ENCODE measurements around the gene MPHOSPH10. TPM values are rescaled to one million over a fixed set of nuclear protein-coding genes. Genes with fewer than 3 reads are reported as not detected.
"Not testable (repeated sequence)": the region's sequence is repeated elsewhere in the genome, so short reads cannot be mapped to it uniquely, and the experiment has no call there.

Gene MPHOSPH10, protein sequence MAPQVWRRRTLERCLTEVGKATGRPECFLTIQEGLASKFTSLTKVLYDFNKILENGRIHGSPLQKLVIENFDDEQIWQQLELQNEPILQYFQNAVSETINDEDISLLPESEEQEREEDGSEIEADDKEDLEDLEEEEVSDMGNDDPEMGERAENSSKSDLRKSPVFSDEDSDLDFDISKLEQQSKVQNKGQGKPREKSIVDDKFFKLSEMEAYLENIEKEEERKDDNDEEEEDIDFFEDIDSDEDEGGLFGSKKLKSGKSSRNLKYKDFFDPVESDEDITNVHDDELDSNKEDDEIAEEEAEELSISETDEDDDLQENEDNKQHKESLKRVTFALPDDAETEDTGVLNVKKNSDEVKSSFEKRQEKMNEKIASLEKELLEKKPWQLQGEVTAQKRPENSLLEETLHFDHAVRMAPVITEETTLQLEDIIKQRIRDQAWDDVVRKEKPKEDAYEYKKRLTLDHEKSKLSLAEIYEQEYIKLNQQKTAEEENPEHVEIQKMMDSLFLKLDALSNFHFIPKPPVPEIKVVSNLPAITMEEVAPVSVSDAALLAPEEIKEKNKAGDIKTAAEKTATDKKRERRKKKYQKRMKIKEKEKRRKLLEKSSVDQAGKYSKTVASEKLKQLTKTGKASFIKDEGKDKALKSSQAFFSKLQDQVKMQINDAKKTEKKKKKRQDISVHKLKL
- 55.4 and 69.2 TPM in 2 replicates for total RNA-seq
- long read RNA-seq, transcript MPHOSPH10-205 (5 exons, 2,068 nt): minor isoform, 8 of 143 reads
- long read RNA-seq, transcript MPHOSPH10-201 (11 exons, 2,484 nt): major isoform, 30 of 143 reads
- long read RNA-seq, partial matches to known transcripts: 100 of 143 reads
- long read RNA-seq, other reads (novel, unspliced or antisense): 5 of 143 reads

DNA sequence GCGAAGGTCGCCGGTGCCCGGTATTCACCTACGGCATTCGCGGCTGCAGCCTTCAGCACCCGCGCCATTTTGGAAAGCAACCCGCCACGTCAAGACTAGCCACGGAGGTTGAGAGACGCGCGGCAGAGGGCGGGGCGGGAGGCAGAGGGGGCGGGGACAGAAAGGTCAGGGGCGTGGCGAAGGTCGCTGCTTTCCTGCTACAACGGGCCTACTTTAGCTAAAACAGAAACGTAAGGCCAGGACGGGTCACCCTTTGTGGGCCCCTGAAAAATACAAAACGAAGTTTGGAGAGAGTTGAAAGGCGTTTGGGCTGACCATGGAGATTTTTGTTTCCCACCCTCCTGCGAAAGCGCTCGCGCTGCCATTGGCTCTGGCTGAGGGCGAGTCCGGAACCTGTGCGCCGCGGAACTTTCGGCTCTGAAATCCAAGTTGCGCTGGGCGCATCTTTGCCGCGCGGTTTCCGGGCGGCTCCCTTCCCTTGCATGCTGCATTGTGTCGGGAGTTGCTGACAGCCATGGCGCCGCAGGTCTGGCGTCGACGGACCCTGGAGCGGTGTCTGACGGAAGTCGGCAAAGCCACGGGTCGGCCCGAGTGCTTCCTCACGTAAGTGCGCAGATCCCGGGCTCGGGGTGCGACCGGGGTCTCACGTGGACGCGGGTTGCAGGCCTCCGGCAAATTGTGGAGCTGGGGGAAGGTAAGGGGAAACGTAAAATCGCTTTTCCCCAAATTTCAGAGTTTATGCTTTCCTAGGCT, at the start of gene MPHOSPH10, which contains the start of gene MCEE:
Gene MPHOSPH10 (plus strand): TSS at position 483 of the 753 bp plus-strand sequence. CDS start 32 bp downstream, at position 515.
Gene MCEE (minus strand): TSS at position 78 of the 753 bp plus-strand sequence. CDS start 10 bp downstream, at position 68.
- H3K4me1 Mint-ChIP-seq (ENCODE audit: low read depth): peaks cover 6% of the 10 kb centered on the region
- no peaks in the 10 kb centered on the region for H3K27me3 Mint-ChIP-seq

DNA sequence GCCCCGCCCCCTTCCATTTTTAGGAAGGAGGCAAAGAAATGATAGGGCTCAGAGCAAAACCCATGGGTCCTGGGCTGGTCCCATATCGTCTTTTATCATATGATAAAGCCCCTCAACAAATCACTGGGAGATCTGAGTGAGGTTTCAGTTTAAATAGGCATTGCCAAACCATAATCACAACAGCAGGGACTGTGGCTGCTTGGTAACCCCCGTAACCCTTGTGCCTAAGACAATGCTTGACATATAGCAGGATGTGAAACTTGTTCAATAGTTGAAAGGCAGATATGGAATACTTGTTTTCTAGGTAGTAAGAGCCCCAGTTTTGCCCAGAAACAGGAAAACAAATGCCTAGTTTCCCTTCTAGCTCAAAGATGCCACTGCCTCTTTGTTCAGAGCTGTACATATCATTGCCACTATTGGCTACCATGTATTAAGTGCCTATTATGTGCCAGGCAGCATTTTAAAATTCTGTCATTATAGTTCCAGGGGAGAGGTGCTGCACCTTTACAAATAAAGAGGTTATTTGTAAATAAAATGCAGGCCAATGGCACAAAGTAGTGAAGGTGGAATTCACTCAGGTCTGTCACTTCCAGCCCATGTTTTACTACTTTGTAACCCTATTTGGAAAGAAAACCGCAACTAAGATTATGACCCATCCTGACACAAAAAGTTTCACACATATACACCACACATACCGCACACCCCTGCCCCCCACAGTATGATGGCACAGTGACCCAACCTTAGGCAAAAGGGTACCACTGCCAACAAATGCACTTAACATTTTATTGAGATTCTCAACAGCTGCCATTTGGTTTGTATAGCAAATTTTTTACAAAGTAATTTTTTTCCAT, 47.8 kb upstream of the MPHOSPH10 start:
- H3K4me3 Mint-ChIP-seq (ENCODE audit: low read depth): no peak overlapping the region
- DNase-seq (ENCODE audit: low spot score, unreplicated experiment): no peak
- peaks cover 38% of the 10 kb centered on the region for H3K27me3 Mint-ChIP-seq
- no peak overlapping the region for H3K27ac Mint-ChIP-seq
- H3K4me1 Mint-ChIP-seq (ENCODE audit: low read depth): peaks cover 2% of the 10 kb centered on the region
- peaks cover 7% of the 10 kb centered on the region for H3K36me3 Mint-ChIP-seq (ENCODE audit: insufficient read depth)
- H3K9me3 Mint-ChIP-seq (ENCODE audit: low read depth): no peaks in the 10 kb centered on the region
- TF ChIP-seq, protein P1, sequence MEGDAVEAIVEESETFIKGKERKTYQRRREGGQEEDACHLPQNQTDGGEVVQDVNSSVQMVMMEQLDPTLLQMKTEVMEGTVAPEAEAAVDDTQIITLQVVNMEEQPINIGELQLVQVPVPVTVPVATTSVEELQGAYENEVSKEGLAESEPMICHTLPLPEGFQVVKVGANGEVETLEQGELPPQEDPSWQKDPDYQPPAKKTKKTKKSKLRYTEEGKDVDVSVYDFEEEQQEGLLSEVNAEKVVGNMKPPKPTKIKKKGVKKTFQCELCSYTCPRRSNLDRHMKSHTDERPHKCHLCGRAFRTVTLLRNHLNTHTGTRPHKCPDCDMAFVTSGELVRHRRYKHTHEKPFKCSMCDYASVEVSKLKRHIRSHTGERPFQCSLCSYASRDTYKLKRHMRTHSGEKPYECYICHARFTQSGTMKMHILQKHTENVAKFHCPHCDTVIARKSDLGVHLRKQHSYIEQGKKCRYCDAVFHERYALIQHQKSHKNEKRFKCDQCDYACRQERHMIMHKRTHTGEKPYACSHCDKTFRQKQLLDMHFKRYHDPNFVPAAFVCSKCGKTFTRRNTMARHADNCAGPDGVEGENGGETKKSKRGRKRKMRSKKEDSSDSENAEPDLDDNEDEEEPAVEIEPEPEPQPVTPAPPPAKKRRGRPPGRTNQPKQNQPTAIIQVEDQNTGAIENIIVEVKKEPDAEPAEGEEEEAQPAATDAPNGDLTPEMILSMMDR (IDR thresholded peaks at IDR 0.05; ENCODE audit: unreplicated experiment): no peak

More for the DNA sequence above, at the start of gene MPHOSPH10, which contains the start of gene MCEE:
- Mint-ChIP-seq H3K9me3 (ENCODE audit: low read depth) (no peaks in the 10 kb centered on the region), H3K27ac (no peak within 1 kb of the TSS), H3K4me3 (ENCODE audit: low read depth) (no peak within 1 kb of the TSS), H3K36me3 (ENCODE audit: insufficient read depth) (peaks cover 4% of the 10 kb centered on the region)
- peak; percentile 81 for DNase-seq (ENCODE audit: low spot score, unreplicated experiment)
- TF ChIP-seq, protein P1 (IDR thresholded peaks at IDR 0.05; ENCODE audit: unreplicated experiment): no peak

DNA sequence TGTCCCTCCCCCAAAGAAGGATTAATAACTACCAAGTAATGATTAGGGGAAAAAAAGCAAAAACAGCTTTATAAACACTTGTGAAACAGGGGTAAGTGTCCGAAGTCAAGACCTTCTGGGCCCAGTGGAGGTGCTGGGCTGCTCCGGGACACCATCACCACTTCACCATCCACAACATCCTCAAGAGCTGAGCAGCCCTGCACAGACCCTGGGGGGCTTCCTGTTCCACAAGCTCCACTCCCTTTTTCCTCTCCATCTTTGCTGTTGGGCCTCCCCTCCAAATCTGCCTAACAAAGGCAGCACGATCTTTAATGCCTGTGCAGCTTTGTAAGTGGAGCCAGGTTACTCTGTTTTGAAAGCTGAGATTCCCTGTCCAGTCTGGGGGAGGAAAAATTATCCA, 47.1 kb upstream of the MPHOSPH10 start:
- not testable (repeated sequence) for H3K36me3 Mint-ChIP-seq (ENCODE audit: insufficient read depth); H3K4me3 Mint-ChIP-seq (ENCODE audit: low read depth); DNase-seq (ENCODE audit: low spot score, unreplicated experiment); H3K4me1 Mint-ChIP-seq (ENCODE audit: low read depth); H3K27ac Mint-ChIP-seq; H3K9me3 Mint-ChIP-seq (ENCODE audit: low read depth)
- H3K27me3 Mint-ChIP-seq: peaks cover 44% of the 10 kb centered on the region

DNA sequence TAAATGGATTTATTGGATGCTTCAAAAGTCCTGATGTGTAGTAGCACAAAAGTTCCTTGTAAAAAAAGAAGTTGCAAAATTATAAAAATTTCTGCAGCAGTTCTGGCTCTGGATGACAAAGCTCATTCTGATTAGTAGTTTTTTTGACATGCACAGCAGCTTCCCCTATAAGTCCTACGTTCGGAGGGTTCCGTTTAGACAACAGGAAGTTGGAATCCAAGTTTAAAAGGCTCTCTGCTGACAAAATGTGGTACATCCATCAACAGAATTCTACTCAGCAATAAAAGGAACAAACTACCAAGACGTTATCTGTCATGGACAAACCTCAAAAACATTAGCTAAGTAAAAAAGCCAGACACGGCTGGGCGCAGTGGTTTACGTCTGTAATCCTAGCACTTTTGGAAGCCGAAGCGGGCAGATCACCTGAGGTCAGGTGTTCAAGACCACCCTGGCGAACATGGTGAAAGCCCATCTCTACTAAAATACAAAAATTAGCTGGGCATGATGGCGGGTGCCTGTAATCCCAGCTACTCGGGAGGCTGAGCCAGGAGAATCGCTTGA, 46.6 kb upstream of the MPHOSPH10 start:
- peaks cover 50% of the 10 kb centered on the region for H3K27me3 Mint-ChIP-seq
- H3K36me3 Mint-ChIP-seq (ENCODE audit: insufficient read depth); DNase-seq (ENCODE audit: low spot score, unreplicated experiment); H3K27ac Mint-ChIP-seq; H3K4me1 Mint-ChIP-seq (ENCODE audit: low read depth); H3K4me3 Mint-ChIP-seq (ENCODE audit: low read depth); H3K9me3 Mint-ChIP-seq (ENCODE audit: low read depth): not testable (repeated sequence)

DNA sequence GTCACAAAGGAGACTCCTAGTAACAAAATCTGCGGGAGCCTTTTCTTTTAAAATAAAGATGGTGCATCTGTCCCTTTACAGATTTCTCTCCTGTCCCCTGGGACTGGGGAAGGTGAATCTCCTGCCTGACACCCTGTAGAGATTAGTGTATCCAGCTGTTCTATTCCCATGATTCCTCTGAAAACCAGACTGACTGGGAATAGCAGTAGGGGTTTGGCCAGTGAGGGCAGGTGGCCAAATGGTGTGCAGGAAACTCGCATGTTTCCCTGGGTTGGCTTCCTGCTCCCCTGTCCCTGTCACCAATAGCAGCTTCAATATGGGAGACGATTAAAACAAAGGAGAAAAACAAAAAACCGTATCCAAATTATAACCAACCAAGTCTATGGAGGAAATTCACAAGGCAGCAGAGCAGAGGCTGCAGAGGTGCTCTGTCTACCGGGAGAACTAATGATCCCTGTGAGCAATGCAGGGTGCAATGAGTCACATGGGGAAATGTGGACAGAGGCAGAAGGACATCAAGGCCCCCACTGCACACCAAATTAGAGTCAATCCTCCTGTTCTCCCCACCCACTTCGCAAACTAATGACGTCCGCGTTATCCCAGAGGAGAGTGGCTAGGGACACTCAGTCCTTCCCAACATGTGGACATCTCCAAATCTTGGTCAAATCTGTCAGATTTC, 45.0 kb upstream of the MPHOSPH10 start:
- H3K27ac Mint-ChIP-seq; H3K4me3 Mint-ChIP-seq (ENCODE audit: low read depth); H3K36me3 Mint-ChIP-seq (ENCODE audit: insufficient read depth); DNase-seq (ENCODE audit: low spot score, unreplicated experiment); H3K4me1 Mint-ChIP-seq (ENCODE audit: low read depth); H3K9me3 Mint-ChIP-seq (ENCODE audit: low read depth): not testable (repeated sequence)
- peaks cover 66% of the 10 kb centered on the region for H3K27me3 Mint-ChIP-seq

DNA sequence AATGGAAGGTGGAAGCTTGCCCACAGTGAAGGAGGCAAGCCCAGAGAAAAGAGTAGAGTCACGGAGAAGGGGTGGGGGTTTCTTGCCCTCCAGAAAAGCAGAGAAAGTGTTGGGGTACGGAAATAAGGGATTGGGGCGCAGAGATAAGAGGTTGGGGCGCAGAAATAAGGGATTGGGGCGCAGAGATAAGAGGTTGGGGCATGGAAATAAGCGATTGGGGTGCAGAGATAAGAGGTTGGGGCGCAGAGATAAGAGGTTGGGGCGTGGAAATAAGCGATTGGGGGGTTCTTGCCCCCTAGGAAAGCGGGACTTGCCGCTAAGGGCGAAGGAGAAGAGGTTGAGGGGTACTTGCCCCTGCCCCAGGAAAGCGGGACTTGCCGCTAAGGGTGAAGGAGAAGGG, 41.0 kb upstream of the MPHOSPH10 start:
- H3K4me1 Mint-ChIP-seq (ENCODE audit: low read depth); H3K9me3 Mint-ChIP-seq (ENCODE audit: low read depth); H3K4me3 Mint-ChIP-seq (ENCODE audit: low read depth); H3K36me3 Mint-ChIP-seq (ENCODE audit: insufficient read depth); H3K27ac Mint-ChIP-seq; DNase-seq (ENCODE audit: low spot score, unreplicated experiment): not testable (repeated sequence)
- H3K27me3 Mint-ChIP-seq: peaks cover 75% of the 10 kb centered on the region

DNA sequence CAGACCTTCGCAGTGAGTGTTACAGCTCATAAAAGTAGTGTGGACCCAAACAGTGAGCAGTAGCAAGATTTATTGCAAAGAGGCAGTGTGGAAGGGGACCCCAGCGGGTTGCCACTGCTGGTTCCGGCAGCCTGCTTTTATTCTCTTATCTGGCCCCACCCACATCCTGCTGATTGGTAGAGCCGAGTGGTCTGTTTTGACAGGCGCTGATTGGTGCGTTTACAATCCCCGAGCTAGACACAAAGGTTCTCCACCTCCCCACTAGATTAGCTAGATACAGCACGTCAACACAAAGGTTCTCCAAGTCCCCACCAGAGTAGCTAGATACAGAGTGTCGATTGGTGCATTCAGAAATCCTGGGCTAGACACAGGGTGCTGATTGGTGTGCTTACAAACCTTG, 38.6 kb upstream of the MPHOSPH10 start:
- not testable (repeated sequence) for H3K27ac Mint-ChIP-seq; H3K4me1 Mint-ChIP-seq (ENCODE audit: low read depth)

DNA sequence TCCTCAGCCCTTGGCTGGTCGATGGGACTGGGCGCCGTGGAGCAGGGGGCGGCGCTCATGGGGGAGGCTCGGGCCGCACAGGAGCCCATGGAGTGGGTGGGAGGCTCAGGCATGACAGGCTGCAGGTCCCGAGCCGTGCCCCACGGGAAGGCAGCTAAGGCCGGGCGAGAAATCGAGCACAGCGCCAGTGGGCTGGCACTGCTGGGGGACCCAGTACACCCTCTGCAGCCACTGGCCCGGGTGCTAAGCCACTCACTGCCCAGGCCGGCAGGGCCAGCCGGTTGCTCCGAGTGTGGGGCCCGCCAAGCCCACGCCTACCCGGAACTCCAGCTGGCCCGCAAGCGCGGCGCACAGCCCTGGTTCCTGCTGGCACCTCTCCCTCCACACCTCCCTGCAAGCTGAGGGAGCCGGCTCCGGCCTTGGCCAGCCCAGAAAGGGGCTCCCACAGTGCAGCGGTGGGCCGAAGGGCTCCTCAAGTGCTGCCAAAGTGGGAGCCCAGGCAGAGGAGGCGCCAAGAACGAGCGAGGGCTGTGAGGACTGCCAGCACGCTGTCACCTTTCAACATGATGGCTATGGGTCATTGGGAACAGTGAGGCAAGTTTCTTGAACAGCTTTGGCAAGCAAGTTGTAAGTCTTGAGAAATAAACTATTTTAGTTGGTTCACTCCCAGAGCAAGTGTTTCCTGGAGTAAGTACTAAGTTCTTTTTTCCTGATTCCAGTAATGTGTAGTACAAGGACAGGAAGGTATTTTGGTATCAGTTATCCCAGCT, 37.8 kb upstream of the MPHOSPH10 start:
- not testable (repeated sequence) for H3K27ac Mint-ChIP-seq; H3K36me3 Mint-ChIP-seq (ENCODE audit: insufficient read depth); H3K9me3 Mint-ChIP-seq (ENCODE audit: low read depth); H3K4me3 Mint-ChIP-seq (ENCODE audit: low read depth); DNase-seq (ENCODE audit: low spot score, unreplicated experiment); H3K4me1 Mint-ChIP-seq (ENCODE audit: low read depth)
- H3K27me3 Mint-ChIP-seq: peaks cover 44% of the 10 kb centered on the region

More for the DNA sequence above, 38.6 kb upstream of the MPHOSPH10 start:
- H3K9me3 Mint-ChIP-seq (ENCODE audit: low read depth); H3K36me3 Mint-ChIP-seq (ENCODE audit: insufficient read depth); DNase-seq (ENCODE audit: low spot score, unreplicated experiment); H3K4me3 Mint-ChIP-seq (ENCODE audit: low read depth): not testable (repeated sequence)
- peaks cover 52% of the 10 kb centered on the region for H3K27me3 Mint-ChIP-seq

Measured in progenitor cell of endocrine pancreas (in vitro differentiated cells).